Keratinocyte (primary cell): ENCODE measurements around the gene MIEN1.

ENCODE experiments used
- CTCF ChIP-seq, 3 experiments: IDR thresholded peaks in 1 of 3; conservative IDR thresholded peaks in 1 of 3; optimal IDR thresholded peaks in 1 of 3; 2 replicates in 2 of 3; 3 replicates in 1 of 3; pipeline versions ENCODE3 to v1.5.1; 2011; ENCODE audit warnings: low read length in 3 of 3, mild to moderate bottlenecking in 3 of 3, moderate library complexity in 2 of 3, control low read depth in 1 of 3, inconsistent platforms in 1 of 3; ENCODE audit not compliant: insufficient read depth in 2 of 3; ENCODE audit errors: extremely low read depth in 1 of 3
- EZH2 ChIP-seq: IDR thresholded peaks from one replicate; pipeline ENCODE4 v1.6.1; 2012; ENCODE audit warnings: inconsistent platforms, mild to moderate bottlenecking, low read length, moderate library complexity

DNA sequence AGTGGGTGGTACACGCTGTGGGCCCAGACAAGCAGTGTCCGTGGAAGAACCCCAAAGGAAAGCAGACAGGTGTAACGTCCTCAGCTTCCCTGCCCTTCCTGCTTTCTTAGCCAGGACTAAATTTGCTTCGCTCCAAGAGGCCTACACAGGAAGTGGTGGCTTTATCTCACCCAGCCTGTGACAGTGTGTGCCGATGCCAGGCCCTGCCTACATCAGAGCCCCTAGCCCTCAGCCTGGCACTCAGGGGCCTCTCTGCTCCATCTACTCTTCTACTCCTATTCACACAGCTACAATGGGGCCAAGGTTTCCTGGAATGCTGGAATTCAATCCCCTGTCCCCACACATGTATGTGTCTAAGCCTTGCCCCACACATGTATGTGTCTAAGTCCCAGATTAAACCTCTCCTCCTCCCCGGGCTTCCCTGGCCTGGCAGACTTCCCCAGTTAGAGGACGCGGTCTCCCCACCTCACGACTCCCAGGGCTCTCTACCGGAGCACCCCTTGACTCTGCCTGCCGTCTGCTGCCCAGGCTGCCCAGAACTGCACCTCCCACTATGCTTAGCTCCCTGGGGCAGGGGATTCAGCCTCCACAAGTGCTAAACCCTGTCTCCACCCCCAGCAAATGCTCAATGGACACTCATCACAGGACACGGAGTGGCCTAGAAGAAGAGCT, 50.7 kb downstream of the MIEN1 start:
- TF ChIP-seq CTCF (optimal IDR thresholded peaks at IDR 0.05 in 1 of 3, IDR thresholded peaks at IDR 0.05 in 1 of 3, conservative IDR thresholded peaks at IDR 0.05 in 1 of 3; ENCODE audit: extremely low read depth in 1 of 3, insufficient read depth in 2 of 3, low read length in 3 of 3) (no peak), EZH2 (no peak)
